T-cell (primary cell): Measurements from ENCODE around the gene ARL6IP4. TPM values are rescaled to one million over a fixed set of nuclear protein-coding genes. Genes with fewer than 3 reads are reported as not detected.

Experiments used
- ATAC-seq, 4 experiments: fragments of 200-7000 bp in 3 of 4; fragments of 150-1000 bp in 1 of 4; cut with Tn5 transposase; replicated peaks in 1 of 4; 1 replicate in 3 of 4; 2 replicates in 1 of 4; pipeline ENCODE4 v1.10.0; 2021; ENCODE audit warnings: moderate library complexity in 3 of 4, mild to moderate bottlenecking in 2 of 4, moderate number of reproducible peaks in 1 of 4
- CTCF ChIA-PET, 2 donors: fragments of 300-600 bp; sonication (Branson Sonifier 250); formaldehyde crosslinking; loops; one replicate each; lab custom pipeline; 2022; ENCODE audit warnings: antibody characterized with exemption in 2 of 2; lab: Charles Lee
- POLR2A ChIA-PET, 2 donors: fragments of 300-600 bp; sonication (Branson Sonifier 250); formaldehyde crosslinking; loops; one replicate each; lab custom pipeline; 2022; ENCODE audit warnings: antibody characterized with exemption in 2 of 2; lab: Charles Lee
- DNase-seq, 35 experiments: peaks; one replicate each; pipeline versions ENCODE4 v3.0.0 to v3.0.0-alpha.2; 2013 to 2023
- H3K27ac ChIP-seq: one replicate; pipeline ENCODE4 v1.5.1; 2013; ENCODE audit warnings: low read length
- H3K27me3 ChIP-seq, 2 experiments: replicated peaks in 1 of 2; 1 replicate in 1 of 2; 2 replicates in 1 of 2; pipeline versions ENCODE4 v1.6.1 to v1.7.0; 2013; ENCODE audit warnings: low read length in 1 of 2, mixed read lengths in 1 of 2; ENCODE audit not compliant: control insufficient read depth in 2 of 2, insufficient read depth in 2 of 2; ENCODE audit errors: extremely low read depth in 1 of 2
- H3K36me3 ChIP-seq, 2 donors: 1 replicate in 1 of 2; 2 replicates in 1 of 2; pipeline versions ENCODE4 v1.6.1 to v1.7.0; 2013; ENCODE audit warnings: low read length in 1 of 2; ENCODE audit not compliant: control insufficient read depth in 2 of 2, insufficient read depth in 1 of 2; ENCODE audit errors: extremely low read depth in 1 of 2
- H3K4me1 ChIP-seq, 2 experiments: 1 replicate in 1 of 2; 2 replicates in 1 of 2; pipeline versions ENCODE4 v1.6.1 to v1.7.0; 2013; ENCODE audit warnings: low read length in 2 of 2, mixed read lengths in 1 of 2; ENCODE audit not compliant: insufficient read depth in 2 of 2, control insufficient read depth in 1 of 2; ENCODE audit errors: extremely low read depth in 1 of 2
- H3K4me3 ChIP-seq, 2 donors: 1 replicate in 1 of 2; 2 replicates in 1 of 2; pipeline versions ENCODE4 v1.5.1 to v1.7.0; 2013; ENCODE audit warnings: mild to moderate bottlenecking in 2 of 2, low read length in 1 of 2, moderate library complexity in 1 of 2; ENCODE audit not compliant: control insufficient read depth in 1 of 2; ENCODE audit errors: extremely low read depth in 1 of 2
- H3K9me3 ChIP-seq: 2 replicates; pipeline ENCODE4 v1.7.0; 2013
- H3K27ac Mint-ChIP-seq, 2 donors: one replicate each; pipeline ENCODE4 v1.8.0; 2020 to 2021; ENCODE audit warnings: mild to moderate bottlenecking in 2 of 2, mixed read lengths in 2 of 2
- H3K27me3 Mint-ChIP-seq, 2 donors: one replicate each; pipeline ENCODE4 v1.8.0; 2021 to 2022; ENCODE audit warnings: mixed read lengths in 2 of 2
- H3K36me3 Mint-ChIP-seq: one replicate; pipeline ENCODE4 v1.8.0; 2021; ENCODE audit warnings: mixed read lengths
- H3K4me1 Mint-ChIP-seq, 3 donors: one replicate each; pipeline ENCODE4 v1.8.0; 2020 to 2022; ENCODE audit warnings: mixed read lengths in 3 of 3, mild to moderate bottlenecking in 1 of 3
- H3K4me3 Mint-ChIP-seq, 3 donors: one replicate each; pipeline ENCODE4 v1.8.0; 2020 to 2022; ENCODE audit warnings: mild to moderate bottlenecking in 3 of 3, mixed read lengths in 3 of 3, moderate library complexity in 3 of 3
- H3K9me3 Mint-ChIP-seq, 3 donors: one replicate each; pipeline ENCODE4 v1.8.0; 2020 to 2022; ENCODE audit warnings: mixed read lengths in 3 of 3
- WGBS: methylation state at CpG from one replicate; pipeline ENCODE4 v1.1.5; 2013; ENCODE audit warnings: missing lambda C conversion rate; ENCODE audit not compliant: insufficient coverage; 5-methylcytosine and 5-hydroxymethylcytosine counted together
- total RNA-seq, 35 experiments: library from RNA in 6 of 35; stranded (reverse) in 6 of 35; fragments of 120-200 nt in 1 of 35; gene quantifications; one replicate each; pipeline versions ENCODE4 v1.2.1 to v1.2.4 and lab custom pipeline; 2013 to 2026

Gene ARL6IP4
- total RNA-seq, 5 donors from 2014 or later (not counting 1 experiment from before 2014, with no cell fraction given), result 134 to 231 (median 204) TPM

DNA sequence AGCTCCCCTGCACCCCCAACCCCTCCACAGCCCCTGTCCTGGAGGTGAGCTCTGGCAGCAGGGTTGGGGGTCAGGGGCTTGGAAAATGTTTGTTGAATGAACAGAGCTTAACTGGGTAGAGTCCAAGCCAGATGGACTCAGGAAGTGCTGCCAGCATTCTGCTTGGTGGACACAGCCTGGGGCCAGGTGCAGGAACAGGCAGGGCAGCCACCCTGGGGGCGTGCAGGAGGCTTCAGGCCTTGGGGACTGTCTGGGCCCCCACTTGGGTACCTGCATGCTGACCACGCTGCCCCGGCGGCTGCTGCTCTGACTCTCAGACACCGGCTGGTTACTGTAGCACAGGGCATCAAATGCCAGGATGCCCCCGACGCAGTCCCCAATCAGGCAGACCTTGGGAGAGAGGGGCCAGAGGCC, 15.7 kb downstream of the ARL6IP4 start:
- Mint-ChIP-seq H3K27ac (no peak overlapping the region), H3K4me1 (no peaks in the 10 kb centered on the region), H3K36me3 (peaks cover 5% of the 10 kb centered on the region), H3K27me3 (no peaks in the 10 kb centered on the region), H3K4me3 (no peak overlapping the region), H3K9me3 (no peaks in the 10 kb centered on the region)
- no peaks in the 10 kb centered on the region for H3K4me1 ChIP-seq
- no peak overlapping the region for H3K4me3 ChIP-seq
- ATAC-seq (no peak), DNase-seq (no peak)
- ChIA-PET CTCF (no interaction called here), POLR2A (no interaction called here)
- peaks cover 20 to 26% of the 10 kb centered on the region in 2 donors for H3K36me3 ChIP-seq
- WGBS, result 89% methylated on average over 7 of the region's 7 CpGs
- no peak overlapping the region for H3K27ac ChIP-seq
- no peaks in the 10 kb centered on the region for H3K9me3 ChIP-seq
- peaks cover 0 to 2% of the 10 kb centered on the region in 2 experiments for H3K27me3 ChIP-seq

DNA sequence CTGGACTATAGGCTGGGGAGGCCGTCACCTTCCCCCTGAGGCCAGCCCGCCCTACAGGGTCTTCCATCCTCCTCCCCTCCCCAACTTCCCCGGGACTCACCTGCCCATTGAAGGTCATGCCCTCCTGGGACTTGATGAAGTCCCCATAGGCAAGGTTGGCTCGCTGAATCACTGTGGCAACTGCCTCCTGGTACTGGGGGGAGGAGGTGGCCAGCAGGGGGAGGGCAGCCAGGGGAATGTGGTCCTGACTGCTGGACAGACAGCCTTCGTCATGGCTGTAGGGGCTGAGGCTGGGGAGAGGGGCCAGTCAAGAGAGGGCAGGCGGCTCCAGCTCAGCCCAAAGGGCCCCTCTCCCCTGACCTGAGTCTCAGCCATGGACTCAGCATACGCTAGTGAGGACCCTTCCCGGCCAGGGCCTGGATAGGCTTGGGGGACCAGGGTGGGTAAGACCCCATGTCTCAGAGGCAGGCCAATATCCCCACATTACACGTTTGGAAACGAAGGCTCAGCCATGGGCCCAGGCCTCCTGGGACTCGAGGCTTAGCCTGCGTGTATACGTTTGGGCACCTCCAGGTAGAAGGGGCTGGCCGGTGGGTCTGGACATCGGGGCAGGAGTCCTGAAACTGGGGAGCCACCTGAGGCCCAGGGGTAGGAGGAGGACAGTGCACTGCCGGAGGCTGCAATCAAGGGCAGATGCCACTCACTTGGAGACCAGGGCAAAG, 16.3 kb downstream of the ARL6IP4 start:
- H3K4me3 Mint-ChIP-seq, result no peak overlapping the region
- Histone ChIP-seq H3K4me1 (no peaks in the 10 kb centered on the region), H3K27ac (no peak overlapping the region), H3K9me3 (no peaks in the 10 kb centered on the region), H3K4me3 (no peak overlapping the region), H3K27me3 (peaks cover 0 to 2% of the 10 kb centered on the region in 2 experiments), H3K36me3 (peaks cover 16 to 28% of the 10 kb centered on the region in 2 donors)
- no peaks in the 10 kb centered on the region for H3K27me3 Mint-ChIP-seq
- ChIA-PET POLR2A (no interaction called here), CTCF (no interaction called here)
- 91% methylated on average over 9 of the region's 16 CpGs for WGBS
- H3K9me3 Mint-ChIP-seq, result no peaks in the 10 kb centered on the region
- H3K27ac Mint-ChIP-seq, result no peak overlapping the region
- no peak for DNase-seq
- no peaks in the 10 kb centered on the region for H3K4me1 Mint-ChIP-seq
- H3K36me3 Mint-ChIP-seq, result peaks cover 5% of the 10 kb centered on the region
- ATAC-seq, result no peak

- H3K9me3 Mint-ChIP-seq, result no peaks in the 10 kb centered on the region
- peaks cover 13 to 28% of the 10 kb centered on the region in 2 donors for H3K36me3 ChIP-seq
Observed at GRCh38 chr12:122997343-122998250, 17.1 kb downstream of the ARL6IP4 start.

DNA sequence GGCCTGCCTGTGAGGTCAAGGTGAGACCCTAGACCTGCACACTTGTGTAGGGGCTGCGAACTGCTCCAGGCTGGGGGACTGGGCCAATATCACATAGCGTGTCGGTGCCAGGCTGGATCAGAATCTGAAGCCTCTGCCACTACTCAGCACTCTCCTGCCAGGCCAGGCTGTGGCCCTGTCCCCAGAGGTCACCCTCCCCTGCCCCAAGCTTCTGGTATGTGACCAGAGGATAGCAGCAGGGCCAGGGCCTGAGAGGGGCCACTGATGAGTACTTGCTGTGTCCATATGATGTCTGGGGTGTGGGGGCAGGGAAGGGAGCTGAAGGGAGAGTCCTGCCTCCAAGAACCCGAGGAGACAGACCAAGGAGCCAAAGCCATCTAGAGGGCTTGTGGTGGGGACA, 17.8 kb downstream of the ARL6IP4 start:
- no peaks in the 10 kb centered on the region for H3K4me1 ChIP-seq
- Mint-ChIP-seq H3K36me3 (peaks cover 5% of the 10 kb centered on the region), H3K9me3 (no peaks in the 10 kb centered on the region), H3K27me3 (no peaks in the 10 kb centered on the region), H3K4me3 (no peak overlapping the region), H3K27ac (no peak overlapping the region), H3K4me1 (no peaks in the 10 kb centered on the region)
- CTCF ChIA-PET, result no interaction called here
- H3K4me3 ChIP-seq, result no peak overlapping the region
- DNase-seq, result no peak
- H3K27me3 ChIP-seq, result peaks cover 0 to 2% of the 10 kb centered on the region in 2 experiments
- peaks cover 13 to 28% of the 10 kb centered on the region in 2 donors for H3K36me3 ChIP-seq
- H3K27ac ChIP-seq, result no peak overlapping the region
- H3K9me3 ChIP-seq, result no peaks in the 10 kb centered on the region
- ATAC-seq, result no peak
- POLR2A ChIA-PET, result no interaction called here
- WGBS, result 95% methylated on average over 4 of the region's 4 CpGs

More at GRCh38 chr12:122997343-122998250, 17.1 kb downstream of the ARL6IP4 start:
- Histone ChIP-seq H3K27me3 (peaks cover 0 to 2% of the 10 kb centered on the region in 2 experiments), H3K9me3 (no peaks in the 10 kb centered on the region), H3K4me1 (no peaks in the 10 kb centered on the region), H3K4me3 (no peak overlapping the region), H3K27ac (no peak overlapping the region)
- Mint-ChIP-seq H3K36me3 (peaks cover 5% of the 10 kb centered on the region), H3K27me3 (no peaks in the 10 kb centered on the region), H3K4me3 (no peak overlapping the region), H3K4me1 (no peaks in the 10 kb centered on the region), H3K27ac (no peak overlapping the region)
- POLR2A ChIA-PET, result no interaction called here
- DNase-seq (no peak), ATAC-seq (no peak)
- WGBS, result 93% methylated on average over 25 of the region's 25 CpGs
- CTCF ChIA-PET, result no interaction called here

DNA sequence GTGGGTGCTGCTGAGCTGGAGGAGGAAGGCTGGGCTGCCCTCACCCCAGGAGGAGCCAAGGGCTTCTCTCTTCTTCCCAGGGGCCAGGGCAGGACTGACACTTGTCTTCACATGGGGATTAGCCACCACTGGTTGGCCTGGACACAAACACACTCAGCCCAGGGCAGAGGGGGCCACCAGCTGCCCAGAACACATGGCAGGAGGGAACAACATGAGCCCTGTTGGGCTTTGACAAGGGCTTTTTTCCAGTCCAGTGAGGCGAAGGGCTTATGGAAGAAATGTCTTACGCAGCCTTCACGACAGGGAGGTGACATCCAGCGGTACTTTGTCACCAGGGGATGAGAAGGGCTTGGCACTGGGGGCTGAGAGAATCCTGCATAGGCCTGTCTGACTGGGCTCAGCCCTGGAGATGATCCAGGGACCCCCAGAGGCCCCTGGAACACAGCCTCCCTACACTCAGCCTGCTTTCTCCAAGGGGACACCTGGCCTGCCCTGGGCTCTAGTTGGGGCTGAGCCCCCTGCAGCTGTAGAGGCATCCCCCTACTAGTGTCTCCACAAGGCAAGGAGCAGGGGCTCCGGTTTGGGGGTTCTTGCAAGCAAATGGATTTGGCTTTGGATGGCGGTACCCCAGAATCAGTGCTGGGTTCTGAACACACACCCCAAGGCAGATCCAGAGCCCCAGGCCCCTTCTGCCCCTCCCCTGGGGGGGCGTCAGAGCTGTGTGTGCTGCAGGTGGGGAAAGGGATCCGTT, 18.9 kb downstream of the ARL6IP4 start:
- no peak for DNase-seq
- H3K27me3 Mint-ChIP-seq, result no peaks in the 10 kb centered on the region

DNA sequence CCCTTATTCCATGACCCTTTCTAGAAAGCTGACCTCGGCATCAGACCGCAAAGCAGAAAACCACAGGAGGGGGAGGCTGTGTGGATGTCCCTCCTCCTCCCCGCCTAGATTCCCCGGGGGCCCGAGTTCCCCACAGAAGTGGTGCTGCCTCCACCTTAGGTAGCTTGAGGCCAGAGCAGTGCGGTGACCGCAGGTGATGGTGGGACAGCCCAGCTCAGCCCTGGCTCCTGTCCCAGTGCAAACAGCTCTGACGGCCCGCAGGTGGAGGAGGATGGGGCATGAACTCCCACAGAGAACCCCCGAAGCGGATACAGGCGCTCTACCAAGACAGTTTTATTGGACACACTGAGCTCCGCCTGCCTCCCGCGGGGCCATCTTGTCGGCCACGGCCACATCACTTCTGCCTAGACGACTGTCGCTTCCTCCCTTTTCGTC, 19.5 kb downstream of the ARL6IP4 start:
- peaks cover 8% of the 10 kb centered on the region for H3K36me3 Mint-ChIP-seq
- H3K4me3 Mint-ChIP-seq, result no peak overlapping the region
- peaks cover 23 to 33% of the 10 kb centered on the region in 2 donors for H3K36me3 ChIP-seq
- H3K27me3 Mint-ChIP-seq, result no peaks in the 10 kb centered on the region
- H3K27ac Mint-ChIP-seq, result no peak overlapping the region
- no peak for DNase-seq
- H3K4me1 ChIP-seq, result no peaks in the 10 kb centered on the region
- H3K4me3 ChIP-seq, result no peak overlapping the region
- no peaks in the 10 kb centered on the region for H3K9me3 ChIP-seq
- H3K27ac ChIP-seq, result no peak overlapping the region
- ChIA-PET CTCF (interaction anchor here in 1 of 2 donors (0.5 kb wide), 1 partner anchor 589 kb away, joined by 4 read pairs; no protein-coding TSS in a partner anchor), POLR2A (no interaction called here)
- H3K9me3 Mint-ChIP-seq, result no peaks in the 10 kb centered on the region
- H3K27me3 ChIP-seq, result peaks cover 0 to 2% of the 10 kb centered on the region in 2 experiments
- ATAC-seq, result no peak
- H3K4me1 Mint-ChIP-seq, result no peaks in the 10 kb centered on the region
- WGBS, result 90% methylated on average over 13 of the region's 20 CpGs

More for the DNA sequence above, 18.9 kb downstream of the ARL6IP4 start:
- no peak overlapping the region for H3K27ac ChIP-seq
- no peak overlapping the region for H3K4me3 ChIP-seq
- Mint-ChIP-seq H3K9me3 (no peaks in the 10 kb centered on the region), H3K27ac (no peak overlapping the region), H3K36me3 (peaks cover 7% of the 10 kb centered on the region), H3K4me3 (no peak overlapping the region), H3K4me1 (no peaks in the 10 kb centered on the region)
- ATAC-seq, result no peak
- no peaks in the 10 kb centered on the region for H3K4me1 ChIP-seq
- CTCF ChIA-PET, result no interaction called here
- peaks cover 0 to 2% of the 10 kb centered on the region in 2 experiments for H3K27me3 ChIP-seq
- WGBS, result 91% methylated on average over 3 of the region's 8 CpGs
- no peaks in the 10 kb centered on the region for H3K9me3 ChIP-seq
- peaks cover 18 to 28% of the 10 kb centered on the region in 2 donors for H3K36me3 ChIP-seq
- POLR2A ChIA-PET, result interaction anchor here in 1 of 2 donors (0.6 kb wide), 1 partner anchor 33 kb away, joined by 3 read pairs; the partner anchor contains the start of gene ABCB9
